MM.1S (cell line): ENCODE data around the gene NUTM1.
A peak's percentile ranks its signal among the peaks of the same experiment; 100 is the strongest.

Source experiments
- DNase-seq: peaks from one replicate; pipeline ENCODE4 v3.0.0-alpha.2; 2015
- H2AFZ ChIP-seq: fragments of 300-600 bp; sonication (generic); 2 replicates; pipeline ENCODE4 v1.6.0; 2016; ENCODE audit warnings: antibody characterized with exemption, low read length
- H3F3A ChIP-seq: fragments of 300-600 bp; sonication (generic); 2 replicates; pipeline ENCODE4 v1.6.1; 2016; ENCODE audit warnings: mild to moderate bottlenecking, antibody characterized with exemption, low read length, moderate library complexity, mixed read lengths; ENCODE audit not compliant: insufficient read depth
- H3K27ac ChIP-seq: fragments of 300-600 bp; sonication (generic); 2 replicates; pipeline ENCODE4 v1.5.1; 2016; ENCODE audit warnings: mild to moderate bottlenecking, low read length
- H3K27me3 ChIP-seq: fragments of 300-600 bp; sonication (generic); replicated peaks from 2 replicates; pipeline ENCODE4 v1.6.0; 2016; ENCODE audit warnings: low read length; ENCODE audit not compliant: insufficient read depth
- H3K36me3 ChIP-seq: fragments of 300-600 bp; sonication (generic); replicated peaks from 2 replicates; pipeline ENCODE4 v1.6.1; 2016; ENCODE audit warnings: mild to moderate bottlenecking, low read length, mixed read lengths; ENCODE audit not compliant: insufficient read depth
- H3K4me1 ChIP-seq: fragments of 300-600 bp; sonication (generic); 2 replicates; pipeline ENCODE4 v1.6.1; 2016; ENCODE audit warnings: low read length, mixed read lengths
- H3K4me2 ChIP-seq: fragments of 300-600 bp; sonication (generic); 2 replicates; pipeline ENCODE4 v1.6.0; 2016; ENCODE audit warnings: low read depth, low read length
- H3K4me3 ChIP-seq: fragments of 300-600 bp; sonication (generic); 2 replicates; pipeline ENCODE4 v1.5.1; 2016; ENCODE audit warnings: low read length, mixed read lengths
- H3K79me2 ChIP-seq: fragments of 300-600 bp; sonication (generic); 2 replicates; pipeline ENCODE4 v1.6.1; 2016; ENCODE audit warnings: mixed run types, low read length, mixed read lengths
- H3K9ac ChIP-seq: fragments of 300-600 bp; sonication (generic); 2 replicates; pipeline ENCODE4 v1.6.1; 2016; ENCODE audit warnings: low read length, mixed read lengths
- H3K9me2 ChIP-seq: fragments of 300-600 bp; sonication (generic); replicated peaks from 2 replicates; pipeline ENCODE4 v1.6.1; 2016; ENCODE audit warnings: mild to moderate bottlenecking, low read length, mixed read lengths; ENCODE audit not compliant: insufficient read depth
- H3K9me3 ChIP-seq: fragments of 300-600 bp; sonication (generic); replicated peaks from 2 replicates; pipeline ENCODE4 v1.6.1; 2016; ENCODE audit warnings: mild to moderate bottlenecking, low read length, mixed read lengths; ENCODE audit not compliant: insufficient read depth
- H4K20me1 ChIP-seq: fragments of 300-600 bp; sonication (generic); 2 replicates; pipeline ENCODE4 v1.6.1; 2016; ENCODE audit warnings: mild to moderate bottlenecking, low read length, moderate library complexity, mixed read lengths; ENCODE audit not compliant: insufficient read depth
- CTCF ChIP-seq: fragments of 300-600 bp; sonication (generic); IDR thresholded peaks from 2 replicates; pipeline ENCODE4 v1.5.1; 2016; ENCODE audit warnings: antibody characterized with exemption, low read length, mixed read lengths
- EZH2 ChIP-seq: fragments of 300-600 bp; sonication (generic); optimal IDR thresholded peaks from 2 replicates; pipeline ENCODE3; 2017; ENCODE audit warnings: low read depth, mild to moderate bottlenecking, antibody characterized with exemption, low read length, mixed read lengths
- EZH2phosphoT487 ChIP-seq: fragments of 300-600 bp; sonication (generic); IDR thresholded peaks from 2 replicates; pipeline ENCODE4 v1.6.1; 2018; ENCODE audit warnings: antibody characterized with exemption, low read length

Gene NUTM1

GRCh38 chr15:34318277-34319079 lies 24.6 kb upstream of the NUTM1 start:
- no peaks in the 10 kb centered on the region for H3K9me2 ChIP-seq
- peak overlapping the region; percentile 43; the same call in 1 of the 2 replicates for H3K9ac ChIP-seq
- no peaks in the 10 kb centered on the region for H3K36me3 ChIP-seq
- H3F3A ChIP-seq, result 0 out of 2 replicates have a peak, but pooled peaks cover 8% of the 10 kb centered on the region
- H2AFZ ChIP-seq, result peak overlapping the region; percentile 85
- H3K4me1 ChIP-seq, result no peaks in the 10 kb centered on the region
- TF ChIP-seq EZH2phosphoT487 (no peak), EZH2 (no peak), CTCF (no peak)
- H4K20me1 ChIP-seq, result no peaks in the 10 kb centered on the region
- peak overlapping the region; percentile 28; the same call in 1 of the 2 replicates for H3K27ac ChIP-seq
- H3K4me3 ChIP-seq, result peak overlapping the region; percentile 75
- H3K4me2 ChIP-seq, result peak overlapping the region; percentile 85
- peak; percentile 48 for DNase-seq
- H3K9me3 ChIP-seq, result no peaks in the 10 kb centered on the region
- H3K27me3 ChIP-seq, result no peaks in the 10 kb centered on the region
- H3K79me2 ChIP-seq, result peaks cover 62% of the 10 kb centered on the region

GRCh38 chr15:34323217-34323616 lies 19.9 kb upstream of the NUTM1 start:
- no peak overlapping the region for H3K27ac ChIP-seq
- no peak overlapping the region for H3K4me2 ChIP-seq
- H3K9ac ChIP-seq, result no peak overlapping the region
- H3K9me3 ChIP-seq, result no peaks in the 10 kb centered on the region
- no peaks in the 10 kb centered on the region for H4K20me1 ChIP-seq
- no peak overlapping the region for H2AFZ ChIP-seq
- H3K4me3 ChIP-seq, result no peak overlapping the region
- H3K36me3 ChIP-seq, result no peaks in the 10 kb centered on the region
- no peak for DNase-seq
- TF ChIP-seq EZH2phosphoT487 (no peak), CTCF (no peak), EZH2 (no peak)
- H3K79me2 ChIP-seq, result peaks cover 52% of the 10 kb centered on the region
- peaks cover 20% of the 10 kb centered on the region for H3K4me1 ChIP-seq
- peaks cover 13% of the 10 kb centered on the region for H3F3A ChIP-seq
- H3K9me2 ChIP-seq, result no peaks in the 10 kb centered on the region
- no peaks in the 10 kb centered on the region for H3K27me3 ChIP-seq

- no peak overlapping the region for H3K4me3 ChIP-seq
- H3K4me1 ChIP-seq, result peaks cover 36% of the 10 kb centered on the region
- H4K20me1 ChIP-seq, result no peaks in the 10 kb centered on the region
- H3K79me2 ChIP-seq, result peaks cover 61% of the 10 kb centered on the region
- H2AFZ ChIP-seq, result no peak overlapping the region
- no peaks in the 10 kb centered on the region for H3K9me2 ChIP-seq
- H3K9ac ChIP-seq, result no peak overlapping the region
- H3K27ac ChIP-seq, result no peak overlapping the region
- no peaks in the 10 kb centered on the region for H3K27me3 ChIP-seq
- TF ChIP-seq CTCF (no peak), EZH2 (no peak), EZH2phosphoT487 (no peak)
- no peak overlapping the region for H3K4me2 ChIP-seq
- DNase-seq, result no peak
- H3K9me3 ChIP-seq, result no peaks in the 10 kb centered on the region
- peaks cover 19% of the 10 kb centered on the region for H3F3A ChIP-seq
- no peaks in the 10 kb centered on the region for H3K36me3 ChIP-seq
These were observed 18.2 kb upstream of the NUTM1 start for GRCh38 chr15:34324933-34325332.
